GM19467 (cell line): ENCODE measurements around the gene BCL2L1.
"Not testable (repeated sequence)": the region's sequence is repeated elsewhere in the genome, so short reads cannot be mapped to it uniquely, and the experiment has no call there.

ENCODE experiments used
- ATAC-seq: cut with Tn5 transposase; IDR thresholded peaks from one replicate; pipeline ENCODE4 v1.9.1; 2021; ENCODE audit warnings: mild to moderate bottlenecking, moderate library complexity; ENCODE audit not compliant: unreplicated experiment

The BCL2L1 gene

GRCh38 chr20:31661625-31662371, 60.9 kb downstream of the BCL2L1 start:
- ATAC-seq = peak; percentile 60

GRCh38 chr20:31654534-31654933, 68.1 kb downstream of the BCL2L1 start:
- no peak for ATAC-seq

- no peak for ATAC-seq
Observed at GRCh38 chr20:31653561-31653960, 69.1 kb downstream of the BCL2L1 start.

- no peak for ATAC-seq
Observed at GRCh38 chr20:31652917-31653396, 69.7 kb downstream of the BCL2L1 start.

GRCh38 chr20:31648104-31648503, 74.6 kb downstream of the BCL2L1 start:
- not testable (repeated sequence) for ATAC-seq

- no peak for ATAC-seq
Observed at GRCh38 chr20:31644701-31645100, 78.0 kb downstream of the BCL2L1 start.

GRCh38 chr20:31643522-31643921, 79.1 kb downstream of the BCL2L1 start:
- ATAC-seq = no peak

GRCh38 chr20:31642837-31643236, 79.8 kb downstream of the BCL2L1 start:
- no peak for ATAC-seq

- no peak for ATAC-seq
Observed at GRCh38 chr20:31641391-31641790, 81.3 kb downstream of the BCL2L1 start.

GRCh38 chr20:31640259-31640658, 82.4 kb downstream of the BCL2L1 start:
- no peak for ATAC-seq

- no peak for ATAC-seq
Observed at GRCh38 chr20:31638816-31639215, 83.9 kb downstream of the BCL2L1 start.

GRCh38 chr20:31638317-31638716, 84.4 kb downstream of the BCL2L1 start:
- ATAC-seq = no peak

GRCh38 chr20:31637660-31638059, 85.0 kb downstream of the BCL2L1 start, which contains the start of gene COX4I2:
COX4I2 (plus strand) TSS chr20:31637912; CDS start chr20:31639018, 1,106 bp downstream.
- ATAC-seq = no peak

- no peak for ATAC-seq
Observed at GRCh38 chr20:31633339-31633914, 89.2 kb downstream of the BCL2L1 start.

GRCh38 chr20:31632548-31633338, 89.9 kb downstream of the BCL2L1 start:
- ATAC-seq = no peak

- ATAC-seq = no peak
Observed at GRCh38 chr20:31630187-31630790, 92.4 kb downstream of the BCL2L1 start.

GRCh38 chr20:31628057-31628456, 94.6 kb downstream of the BCL2L1 start:
- ATAC-seq = not testable (repeated sequence)

GRCh38 chr20:31626534-31626933, 96.1 kb downstream of the BCL2L1 start:
- ATAC-seq = not testable (repeated sequence)

- ATAC-seq = not testable (repeated sequence)
Observed at GRCh38 chr20:31623123-31623505, 99.6 kb downstream of the BCL2L1 start.

- no peak for ATAC-seq
Observed at GRCh38 chr20:31620246-31620645, 102.4 kb downstream of the BCL2L1 start.

GRCh38 chr20:31617432-31618104, 105.1 kb downstream of the BCL2L1 start:
- ATAC-seq = no peak
